ENCODE measurements around the gene ZNF621.

Gene ZNF621

DNA sequence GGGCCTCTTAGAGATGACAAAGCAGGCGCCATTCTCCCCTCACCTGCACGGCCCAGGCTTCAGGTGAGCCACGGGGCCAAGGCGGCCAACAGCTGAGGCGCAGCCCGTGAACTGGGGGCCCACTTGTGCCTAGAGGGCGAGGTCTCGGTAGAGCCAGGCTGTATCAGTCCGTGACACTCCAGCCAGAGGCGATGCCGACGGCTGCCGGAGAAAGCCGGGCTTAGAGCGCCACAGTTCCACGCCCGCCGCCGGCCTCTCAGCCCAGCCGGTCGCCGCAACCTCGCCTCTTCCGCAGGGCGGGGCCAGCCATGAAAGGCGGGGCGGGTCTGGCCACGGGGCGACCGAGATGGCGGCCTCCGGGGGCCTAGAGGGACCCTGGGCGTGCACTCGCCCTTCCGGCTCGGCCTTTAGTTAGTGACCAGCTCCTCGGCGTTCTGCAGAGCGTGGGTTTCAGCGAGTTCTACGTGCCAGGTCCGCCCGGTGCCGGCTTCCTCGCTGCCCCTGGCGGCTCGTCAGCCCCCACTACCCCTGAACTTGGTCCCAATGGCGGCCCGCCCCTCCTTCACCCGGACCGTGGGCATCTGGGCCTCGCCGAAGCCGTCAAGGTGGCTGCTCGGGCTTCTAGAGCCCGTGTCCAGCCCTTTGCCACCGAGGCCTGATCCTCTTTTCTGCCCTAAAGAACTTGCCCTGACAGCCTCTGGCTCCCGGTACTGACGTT lies at the start of gene ZNF621:
Gene ZNF621 (plus strand): TSS at position 393 of the 718 bp plus-strand sequence. CDS start 881 bp downstream, outside the sequence.
- peak; percentile 62 to 72 for DNase-seq (ENCODE audit: low read depth in 2 of 2)

DNA sequence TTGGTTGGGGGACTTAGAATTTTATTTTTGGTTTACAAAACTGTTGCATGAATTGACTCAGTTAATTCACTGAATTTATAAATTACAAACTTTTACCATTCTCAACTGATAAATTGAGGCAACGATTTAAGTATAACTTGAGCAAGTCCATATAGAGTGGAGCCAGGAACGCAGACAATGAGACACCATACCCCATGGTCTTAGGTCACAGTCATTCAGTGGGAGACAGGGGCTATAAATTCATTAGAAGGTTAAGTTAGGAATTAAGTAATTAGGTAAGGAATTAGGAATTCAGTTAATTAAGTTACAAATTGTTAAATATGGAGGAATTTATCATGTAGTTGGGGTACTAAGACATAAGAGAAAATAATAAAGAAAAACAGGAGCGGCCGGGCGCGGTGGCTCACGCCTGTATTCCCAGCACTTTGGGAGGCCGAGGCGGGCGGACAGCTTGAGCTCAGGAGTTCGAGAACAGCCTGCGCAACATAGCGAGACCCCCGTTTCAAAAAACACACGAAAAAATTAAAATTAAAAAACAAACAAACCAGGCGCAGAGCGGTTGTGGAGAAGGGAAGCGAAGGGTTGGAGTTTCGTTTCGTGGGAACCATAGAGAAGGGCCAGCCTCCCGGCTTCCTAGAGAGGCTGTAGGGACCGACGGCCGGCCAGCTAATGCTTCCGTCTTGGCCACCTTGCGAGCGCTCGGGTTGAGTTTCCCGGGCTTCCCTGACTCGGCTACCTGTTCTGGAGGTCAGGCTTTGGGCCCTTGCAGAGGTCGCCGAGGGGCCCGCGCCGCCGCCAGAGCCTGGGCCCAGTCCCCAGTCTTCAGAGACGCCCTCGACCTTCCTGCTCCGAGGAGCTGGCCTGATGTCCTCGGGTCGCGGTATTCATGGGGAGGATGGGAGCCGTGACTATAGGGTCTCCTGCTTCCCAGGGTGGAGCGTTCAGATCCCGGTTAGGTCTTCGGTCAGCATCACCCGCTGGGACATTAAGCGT lies 48.0 kb upstream of the ZNF621 start, which contains the start of gene ZNF619:
Gene ZNF619 (plus strand): TSS at position 645 of the 993 bp plus-strand sequence. CDS start 858 bp downstream, outside the sequence.
- peak; percentile 31 to 35 for DNase-seq (ENCODE audit: low read depth in 2 of 2)

DNA sequence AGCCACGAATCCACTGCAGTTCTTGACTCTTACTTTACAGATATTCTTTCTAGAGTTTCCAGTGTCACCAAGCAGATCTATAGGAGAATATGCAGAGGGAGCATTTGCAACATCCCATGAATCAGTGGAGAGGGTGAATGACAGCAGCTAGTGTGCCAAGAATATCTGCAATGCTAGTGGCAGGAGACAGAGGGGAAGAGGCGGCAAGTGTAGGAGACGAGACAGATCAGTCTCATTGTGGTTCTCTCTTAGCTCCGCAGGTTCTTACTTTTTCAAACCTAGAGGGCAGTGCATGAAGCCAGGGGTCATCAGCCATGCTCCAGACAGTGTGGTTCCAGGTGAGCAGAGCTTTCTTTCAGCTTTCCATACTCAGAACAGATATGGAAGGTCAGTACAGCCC lies 47.1 kb upstream of the ZNF621 start:
- no peak for DNase-seq (ENCODE audit: low read depth in 2 of 2)

DNA sequence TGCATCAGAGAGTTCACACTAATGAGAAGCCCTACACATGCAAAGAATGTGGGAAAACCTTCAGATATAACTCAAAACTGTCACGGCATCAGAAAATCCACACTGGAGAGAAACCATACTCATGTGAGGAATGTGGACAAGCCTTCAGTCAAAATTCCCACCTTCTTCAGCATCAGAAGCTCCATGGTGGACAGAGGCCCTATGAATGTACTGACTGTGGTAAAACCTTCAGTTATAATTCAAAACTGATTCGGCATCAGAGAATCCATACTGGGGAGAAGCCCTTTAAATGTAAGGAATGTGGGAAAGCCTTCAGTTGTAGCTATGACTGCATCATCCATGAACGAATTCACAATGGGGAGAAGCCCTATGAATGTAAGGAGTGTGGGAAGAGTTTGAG lies 37.6 kb upstream of the ZNF621 start:
- no peak for DNase-seq (ENCODE audit: low read depth in 2 of 2)

DNA sequence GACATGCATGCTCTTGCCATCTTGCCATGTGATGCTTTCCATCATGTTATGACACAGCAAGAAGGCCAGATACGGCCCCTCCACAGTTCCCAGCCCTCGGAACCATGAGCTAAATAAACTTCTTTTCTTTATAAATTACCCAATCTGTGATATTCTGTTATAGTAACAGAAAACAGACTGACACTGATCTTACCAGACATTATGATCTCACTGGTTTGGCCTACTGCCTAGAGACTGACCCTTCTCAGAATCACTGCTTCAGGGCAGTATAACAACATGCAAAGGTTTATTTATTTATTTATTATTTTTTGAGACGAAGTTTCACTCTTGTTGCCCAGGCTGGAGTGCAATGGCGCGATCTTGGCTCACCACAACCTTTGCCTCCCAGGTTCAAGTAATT lies 33.8 kb upstream of the ZNF621 start:
- no peak for DNase-seq (ENCODE audit: low read depth in 2 of 2)

DNA sequence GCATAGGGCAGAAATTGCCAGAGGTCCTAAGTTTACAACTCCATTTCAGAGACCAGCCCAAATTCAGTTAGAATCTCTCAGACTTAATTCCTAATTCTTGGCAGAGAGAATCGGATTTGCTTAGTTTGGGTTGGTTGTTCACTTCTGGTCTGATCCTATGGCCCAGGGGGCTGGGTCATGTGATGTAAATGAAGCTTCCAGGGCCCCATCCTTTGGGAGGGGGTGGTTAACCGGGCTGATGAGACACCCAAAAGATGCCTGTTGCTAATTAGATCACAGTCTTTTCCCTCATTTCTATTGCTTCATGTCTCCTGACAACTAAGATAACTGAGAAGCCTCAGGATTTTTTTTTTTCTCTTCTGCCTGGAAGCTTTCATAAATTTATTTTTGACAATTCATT lies 30.1 kb upstream of the ZNF621 start:
- no peak for DNase-seq (ENCODE audit: low read depth in 2 of 2)

DNA sequence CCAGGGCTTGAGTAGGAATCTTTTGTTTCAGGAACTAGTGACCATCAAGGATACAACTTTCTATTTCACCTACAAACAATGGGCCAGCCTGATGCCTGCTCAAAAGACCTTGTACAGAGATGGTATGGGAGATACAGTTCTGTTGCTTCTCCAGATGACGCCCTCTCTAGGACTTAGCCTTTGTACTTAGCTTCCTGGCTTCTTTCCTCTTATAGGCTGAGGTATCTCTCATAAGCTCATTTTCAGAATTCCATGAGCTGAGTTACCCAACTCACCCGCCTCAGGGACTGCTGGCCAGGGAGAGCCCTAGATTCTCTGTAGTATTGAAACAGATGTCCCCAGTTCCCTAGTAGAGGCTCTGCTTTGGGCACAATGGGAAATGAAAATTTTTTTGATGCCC lies 27.5 kb upstream of the ZNF621 start:
- DNase-seq (ENCODE audit: low read depth in 2 of 2): no peak

DNA sequence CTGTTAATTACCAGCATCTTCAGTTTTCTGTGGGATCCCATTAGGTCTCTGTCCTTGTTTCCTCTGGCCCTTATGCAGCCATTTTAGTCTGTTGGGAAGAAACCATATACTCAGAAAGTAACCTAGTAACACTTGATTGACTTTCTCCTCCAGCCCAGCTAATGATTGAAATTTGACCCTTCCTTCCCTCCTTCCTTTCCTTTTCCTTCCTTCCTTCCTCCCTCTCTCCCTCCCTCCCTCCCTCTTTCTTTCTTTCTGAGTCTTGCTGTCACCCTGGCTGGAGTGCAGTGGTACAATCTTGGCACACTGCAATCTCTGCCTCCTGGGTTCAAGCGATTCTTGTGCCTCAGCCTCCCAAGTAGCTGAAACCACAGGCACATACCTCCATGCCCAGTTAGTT lies 24.8 kb upstream of the ZNF621 start:
- no peak for DNase-seq (ENCODE audit: low read depth in 2 of 2)

DNA sequence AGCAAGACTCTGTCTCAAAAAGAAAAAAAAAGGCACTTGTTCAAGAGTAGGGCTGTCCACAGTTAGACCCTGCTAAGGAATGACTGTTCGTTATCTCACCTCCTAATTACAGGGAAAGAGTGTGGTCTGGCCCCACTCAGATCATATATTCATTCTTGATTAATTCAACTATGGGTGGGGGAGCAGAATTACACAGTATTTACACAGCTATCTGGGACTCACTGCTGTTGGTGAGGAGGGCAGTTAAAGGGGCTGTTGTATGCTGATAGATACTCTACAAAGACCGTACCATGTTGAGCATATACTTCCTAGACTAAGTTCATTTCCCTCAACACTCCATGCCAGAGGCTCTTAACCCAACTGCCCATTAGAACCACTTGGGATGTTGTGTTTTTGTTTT lies 22.7 kb upstream of the ZNF621 start:
- no peak for DNase-seq (ENCODE audit: low read depth in 2 of 2)

DNA sequence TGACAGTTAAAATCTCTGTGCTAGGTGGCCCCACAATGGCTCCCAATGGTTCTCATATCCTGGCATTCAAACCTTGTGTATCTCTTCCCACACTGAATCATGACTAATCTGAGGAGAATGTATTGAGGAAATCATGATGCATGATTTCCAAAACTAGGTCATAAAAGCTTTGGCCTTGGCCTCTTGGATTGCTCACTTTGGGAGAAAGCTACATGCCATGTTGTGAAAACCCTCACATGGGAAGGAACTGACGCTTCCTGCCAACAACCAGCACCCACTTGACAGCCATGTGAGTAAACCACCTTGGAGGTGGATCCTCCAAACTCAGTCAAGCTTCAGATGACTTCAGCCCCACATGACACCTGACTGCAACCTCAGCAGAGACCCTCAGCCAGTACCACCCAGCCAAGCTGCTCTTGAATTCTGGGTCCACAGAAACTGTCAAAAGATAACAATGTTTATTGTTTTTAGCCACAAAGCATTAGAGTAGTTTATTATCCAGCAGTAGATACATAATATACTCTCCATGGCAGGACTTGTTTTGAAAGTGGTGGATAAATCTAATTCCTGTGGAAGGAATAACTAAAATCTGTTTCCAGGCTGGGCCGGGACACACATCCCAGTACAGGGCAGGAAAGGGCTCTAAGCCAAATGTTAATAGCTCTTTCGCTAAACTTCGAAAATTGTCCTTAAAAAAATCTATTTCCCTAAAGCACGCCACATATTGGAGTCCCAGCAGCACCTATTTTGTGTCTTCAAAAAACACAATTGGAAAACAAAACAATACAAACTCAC lies 19.9 kb upstream of the ZNF621 start:
- no peak for DNase-seq (ENCODE audit: low read depth in 2 of 2)

DNA sequence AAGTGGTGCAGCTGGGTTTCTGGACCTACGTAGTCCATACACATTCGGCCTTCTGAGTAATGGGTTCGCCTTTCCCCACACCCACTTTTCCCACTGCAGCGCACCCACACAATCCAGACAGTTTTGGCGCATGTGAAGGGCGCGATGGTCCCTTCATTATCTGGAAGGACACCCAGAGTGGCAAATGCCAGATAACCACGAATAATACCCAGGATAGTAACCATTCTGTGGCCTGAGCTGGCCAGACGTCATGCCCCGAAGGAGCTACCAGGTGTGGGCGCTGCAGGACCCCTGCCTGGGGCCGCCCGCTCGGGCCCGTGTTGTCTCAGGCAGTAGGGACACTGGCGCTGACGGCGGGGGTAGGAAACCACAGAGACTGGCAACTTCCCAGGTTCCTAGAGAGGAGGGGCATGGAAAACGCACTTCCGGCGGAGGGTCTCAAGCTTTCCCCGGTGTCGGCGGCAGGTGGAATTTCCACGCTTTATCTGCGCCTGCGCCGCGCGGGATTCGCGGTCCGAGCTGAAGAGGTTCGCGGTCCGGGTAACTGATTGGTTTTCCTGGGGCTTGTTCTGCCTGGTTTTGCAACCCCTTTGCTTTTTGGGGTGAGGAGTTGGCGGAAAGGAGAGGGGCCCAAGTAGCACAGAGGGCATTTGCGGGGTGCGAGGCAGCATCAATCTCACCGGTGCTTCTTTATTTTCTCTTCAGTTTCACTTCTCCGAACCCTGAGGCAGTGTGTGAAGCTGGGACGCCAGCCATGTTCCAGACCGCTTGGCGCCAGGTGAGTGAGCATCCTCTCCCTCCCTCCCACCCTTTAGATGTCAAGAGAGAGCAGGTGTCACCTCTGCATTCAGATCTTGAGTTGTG lies 18.9 kb upstream of the ZNF621 start, which contains the start of gene ZNF620:
Gene ZNF620 (plus strand): TSS at position 441 of the 864 bp plus-strand sequence. CDS start 314 bp downstream, at position 755.
- peak; percentile 26 to 28 for DNase-seq (ENCODE audit: low read depth in 2 of 2)

DNA sequence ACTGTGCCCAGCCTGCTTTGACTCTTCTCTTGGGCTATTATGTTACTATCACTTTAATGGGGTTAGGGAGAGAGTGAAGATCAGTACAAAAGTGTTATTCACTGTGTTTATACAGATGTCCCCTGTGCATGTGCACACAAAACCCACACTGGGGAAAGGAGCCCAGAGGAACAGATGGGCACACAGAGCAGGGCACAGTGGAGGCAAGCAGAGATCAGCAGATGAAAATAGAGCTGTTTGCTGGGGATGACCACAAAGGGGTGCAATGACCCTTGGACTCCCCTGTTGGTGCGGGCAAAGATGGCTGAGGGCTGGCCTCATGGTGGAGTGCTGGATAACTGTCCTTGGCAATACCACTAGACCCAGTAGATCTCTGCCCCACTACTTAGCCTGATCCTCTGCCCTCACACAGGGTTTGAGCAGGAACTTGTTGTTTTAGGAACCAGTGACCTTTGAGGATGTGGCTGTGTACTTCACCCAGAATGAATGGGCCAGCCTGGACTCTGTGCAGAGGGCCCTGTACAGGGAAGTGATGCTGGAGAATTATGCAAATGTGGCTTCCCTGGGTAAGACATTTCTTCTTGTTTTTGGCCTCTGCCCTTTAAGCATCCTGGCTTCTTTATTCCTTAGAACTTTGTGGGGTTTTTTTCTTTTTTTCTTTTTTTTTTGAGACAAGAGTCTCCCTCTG lies 13.6 kb upstream of the ZNF621 start:
- DNase-seq (ENCODE audit: low read depth in 2 of 2): no peak

DNA sequence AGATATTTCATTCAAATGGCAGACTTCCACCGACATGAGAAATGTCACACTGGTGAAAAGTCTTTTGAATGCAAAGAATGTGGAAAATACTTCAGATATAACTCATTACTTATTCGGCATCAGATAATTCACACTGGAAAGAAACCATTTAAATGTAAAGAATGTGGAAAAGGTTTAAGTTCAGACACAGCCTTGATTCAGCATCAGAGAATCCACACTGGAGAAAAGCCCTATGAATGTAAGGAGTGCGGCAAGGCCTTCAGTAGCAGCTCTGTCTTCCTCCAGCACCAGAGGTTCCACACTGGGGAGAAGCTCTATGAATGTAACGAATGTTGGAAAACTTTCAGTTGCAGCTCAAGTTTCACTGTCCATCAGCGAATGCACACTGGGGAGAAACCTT lies 8.6 kb upstream of the ZNF621 start:
- no peak for DNase-seq (ENCODE audit: low read depth in 2 of 2)

DNA sequence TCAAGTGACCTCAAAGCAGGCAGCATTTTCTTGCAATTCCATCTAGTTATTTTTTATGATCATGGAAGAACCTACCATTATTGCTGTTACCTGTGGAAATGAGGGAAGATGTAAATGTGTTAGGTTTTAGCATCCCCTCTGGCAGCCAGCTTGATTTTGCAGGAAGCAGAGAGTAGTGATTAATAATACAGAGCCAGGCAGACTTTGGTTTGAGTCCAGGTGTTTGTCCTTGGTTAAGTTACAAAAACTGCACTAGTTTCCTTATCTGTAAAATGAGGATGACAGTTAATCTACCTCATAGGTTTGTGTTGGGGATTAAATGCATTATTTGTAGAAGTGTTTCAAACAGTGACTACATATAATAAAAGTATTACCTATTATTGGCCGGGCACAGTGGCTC lies 6.7 kb upstream of the ZNF621 start:
- no peak for DNase-seq (ENCODE audit: low read depth in 2 of 2)

DNA sequence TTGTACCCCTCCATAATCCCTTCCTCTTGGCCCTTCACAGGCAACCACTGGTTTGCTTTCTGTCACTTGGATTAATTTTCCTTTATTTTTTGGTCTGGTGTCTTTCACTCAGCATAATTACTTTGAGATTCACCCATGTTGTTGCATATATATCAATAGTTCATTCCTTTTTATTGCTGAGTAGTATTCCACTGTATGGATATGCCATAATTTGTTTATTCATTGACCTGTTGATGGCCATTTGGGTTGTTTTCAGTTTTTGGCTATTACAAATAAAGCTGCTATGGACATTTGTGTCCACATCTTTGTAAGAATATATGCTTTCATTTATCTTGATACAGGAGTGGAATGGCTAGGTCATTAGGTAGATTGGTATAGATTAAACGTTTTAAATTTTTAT lies 5.9 kb upstream of the ZNF621 start:
- no peak for DNase-seq (ENCODE audit: low read depth in 2 of 2)

DNA sequence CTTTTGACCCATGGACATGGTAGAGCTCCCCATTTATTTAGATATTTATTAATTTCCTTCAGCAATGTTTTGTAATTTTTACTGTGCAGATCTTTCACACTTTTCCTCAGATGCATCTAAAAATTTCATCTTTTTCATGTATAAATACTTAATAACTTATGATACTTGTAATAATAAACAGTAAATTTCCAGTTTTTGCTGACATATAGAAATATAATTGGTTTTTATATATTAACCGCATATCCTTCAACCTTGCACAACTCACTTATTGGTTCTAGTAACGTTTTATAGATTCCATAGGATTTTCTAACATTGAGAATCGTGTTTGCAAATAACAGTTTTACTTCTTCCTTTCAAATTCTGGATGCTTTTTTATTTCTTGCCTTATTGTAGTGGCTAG lies 3.5 kb upstream of the ZNF621 start:
- DNase-seq (ENCODE audit: low read depth in 2 of 2): no peak

DNA sequence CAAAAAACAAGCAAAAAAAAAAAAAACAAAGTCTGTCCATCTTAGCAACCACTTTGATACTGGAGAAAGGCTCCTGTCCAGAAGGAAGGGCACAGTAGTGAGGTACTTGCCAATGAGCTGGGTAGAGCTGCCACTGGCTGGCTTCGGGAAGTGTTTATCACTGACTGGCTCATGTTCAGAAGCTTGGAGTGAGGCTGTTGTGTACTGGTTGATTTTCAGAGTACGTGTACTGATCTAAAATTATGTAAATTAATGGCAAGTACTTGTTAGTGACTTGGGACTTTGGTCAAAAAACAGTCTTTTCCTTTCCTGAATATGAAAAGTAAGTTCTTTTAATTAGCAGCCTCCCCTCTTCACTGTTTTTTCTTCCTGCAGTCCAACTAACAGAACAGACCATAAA lies 979 bp upstream of the ZNF621 start:
- no peak for DNase-seq (ENCODE audit: low read depth in 2 of 2)

DNA sequence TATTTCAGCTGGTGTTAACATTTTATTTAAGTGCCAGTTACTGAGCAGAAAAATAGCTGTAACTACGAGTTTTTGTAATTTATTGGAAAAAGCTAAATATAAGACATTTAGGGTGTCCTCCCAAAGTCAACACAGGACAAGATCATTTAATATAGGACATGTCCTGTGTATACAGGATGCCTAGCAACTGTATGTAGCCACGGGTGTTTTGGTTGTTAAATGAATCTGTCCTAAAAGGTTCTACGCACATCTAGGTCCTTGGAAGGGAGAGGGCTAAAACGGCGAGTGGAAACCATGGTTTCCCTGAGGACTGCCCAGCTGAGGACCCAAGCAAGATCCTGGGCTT lies 565 bp upstream of the ZNF621 start:
- no peak for DNase-seq (ENCODE audit: low read depth in 2 of 2)

DNA sequence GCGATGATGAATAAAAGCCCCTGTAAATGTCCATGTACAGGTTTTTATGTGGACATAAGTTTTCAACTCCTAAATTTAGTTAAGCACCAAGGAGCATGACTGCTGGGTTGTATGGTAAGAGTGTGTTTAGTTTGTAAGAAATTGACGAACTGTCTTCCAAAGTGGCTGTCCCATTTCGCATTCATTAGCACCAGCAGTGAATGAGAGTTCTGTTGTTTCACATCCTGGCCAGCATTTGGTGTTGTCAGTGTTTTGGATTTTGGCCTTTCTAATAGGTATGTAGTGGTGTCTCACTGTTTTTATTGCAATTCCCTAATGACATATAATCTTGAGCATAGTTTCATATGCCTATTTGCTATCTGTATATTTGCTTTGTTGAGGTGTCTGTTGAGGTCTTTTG lies 3.7 kb downstream of the ZNF621 start:
- DNase-seq (ENCODE audit: low read depth in 2 of 2): no peak

DNA sequence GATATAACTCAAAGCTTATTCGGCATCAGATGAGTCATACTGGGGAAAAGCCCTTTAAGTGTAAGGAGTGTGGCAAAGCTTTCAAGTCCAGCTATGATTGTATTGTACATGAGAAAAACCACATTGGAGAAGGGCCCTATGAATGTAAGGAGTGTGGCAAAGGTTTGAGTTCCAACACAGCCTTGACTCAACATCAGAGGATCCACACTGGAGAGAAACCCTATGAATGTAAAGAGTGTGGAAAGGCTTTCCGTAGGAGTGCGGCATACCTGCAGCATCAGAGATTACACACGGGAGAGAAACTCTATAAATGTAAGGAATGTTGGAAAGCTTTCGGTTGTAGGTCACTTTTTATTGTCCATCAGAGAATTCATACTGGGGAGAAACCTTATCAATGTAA lies 7.5 kb downstream of the ZNF621 start:
- DNase-seq (ENCODE audit: low read depth in 2 of 2): no peak

Measured in stimulated activated CD8-positive, alpha-beta memory T cell treated with anti-CD3 and anti-CD28 coated beads, Interleukin-2, amount 100 ng/mL, for 1 hour (primary cell).